ENCODE data around the gene BCKDK.

BCKDK gene

DNA sequence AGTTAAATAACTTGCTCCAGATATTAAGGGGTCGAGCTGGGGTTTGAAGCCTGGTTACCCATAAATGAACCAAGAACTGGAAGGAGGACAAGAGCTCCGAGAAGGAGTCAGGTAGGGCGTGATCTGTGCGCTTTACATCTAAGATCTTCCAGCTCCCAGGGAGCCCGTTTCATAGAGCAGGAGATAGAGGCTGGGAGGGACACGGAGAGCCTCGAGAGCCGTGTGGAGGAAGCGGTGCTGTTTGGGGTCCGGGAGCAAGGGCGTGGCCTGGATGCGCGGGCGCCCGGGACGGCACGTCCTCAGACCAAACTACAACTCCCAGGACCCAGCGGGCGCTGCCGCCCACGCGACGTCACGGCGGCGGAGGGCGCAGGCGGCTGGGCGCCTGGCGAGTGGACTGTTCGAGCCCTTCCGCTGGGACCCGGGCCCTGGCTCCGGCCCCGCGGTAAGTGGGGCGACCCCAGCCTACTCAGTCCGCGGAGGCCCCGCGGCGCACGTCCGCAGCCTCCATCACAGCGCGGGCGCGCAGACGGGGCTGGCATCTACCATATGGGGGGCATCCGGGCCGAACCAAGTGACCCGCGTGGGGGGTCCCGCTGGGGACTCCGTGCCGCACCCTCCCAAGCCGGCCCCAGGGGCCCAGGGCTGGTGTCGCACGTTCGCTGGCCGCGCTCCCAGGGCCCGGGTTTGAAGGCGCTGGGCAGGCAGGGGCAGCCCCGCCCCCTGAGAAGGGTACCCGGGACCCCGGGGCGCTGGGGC, at the start of gene BCKDK:
Gene BCKDK (plus strand): TSS at position 352 of the 759 bp plus-strand sequence. CDS start 838 bp downstream, outside the sequence.
- peak within 1 kb of the TSS; percentile 81 for H3K4me3 ChIP-seq (ENCODE audit: low read length)
- no peak for TF ChIP-seq ZNF274 (IDR thresholded peaks at IDR 0.05; ENCODE audit: low read depth, low read length)

GRCh38 chr16:31061126-31061812, 46.9 kb upstream of the BCKDK start:
- H3K4me3 ChIP-seq (ENCODE audit: low read length) = no peak overlapping the region
- no peak for TF ChIP-seq ZNF274 (IDR thresholded peaks at IDR 0.05; ENCODE audit: low read depth, low read length)

- H3K4me3 ChIP-seq (ENCODE audit: low read length) = no peak overlapping the region
- no peak for TF ChIP-seq ZNF274 (IDR thresholded peaks at IDR 0.05; ENCODE audit: low read depth, low read length)
Measured at GRCh38 chr16:31061813-31062440, 46.3 kb upstream of the BCKDK start.

DNA sequence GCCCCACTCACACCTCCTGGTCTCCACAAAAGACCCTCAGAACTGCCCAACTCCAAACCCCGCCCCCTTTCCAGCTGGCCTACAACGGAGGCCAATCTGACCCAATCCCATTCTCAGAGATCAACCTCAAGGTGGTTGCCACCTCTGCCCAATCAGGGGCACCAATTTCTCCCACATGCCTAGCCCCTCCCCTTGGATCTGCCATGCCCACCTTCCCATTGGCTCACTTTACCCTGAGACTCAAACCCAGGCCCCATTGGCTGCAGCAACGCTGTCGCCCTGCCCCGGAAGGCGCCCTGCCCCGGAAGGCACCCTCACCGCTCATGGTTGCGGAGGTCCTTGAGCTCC, 44.7 kb upstream of the BCKDK start:
- TF ChIP-seq ZNF274 (IDR thresholded peaks at IDR 0.05; ENCODE audit: low read depth, low read length) = no peak
- no peak overlapping the region for H3K4me3 ChIP-seq (ENCODE audit: low read length)

- no peak for TF ChIP-seq ZNF274 (IDR thresholded peaks at IDR 0.05; ENCODE audit: low read depth, low read length)
- no peak overlapping the region for H3K4me3 ChIP-seq (ENCODE audit: low read length)
Measured at GRCh38 chr16:31063843-31064611, 44.2 kb upstream of the BCKDK start.

- H3K4me3 ChIP-seq (ENCODE audit: low read length) = no peak overlapping the region
- TF ChIP-seq ZNF274 (IDR thresholded peaks at IDR 0.05; ENCODE audit: low read depth, low read length) = no peak
Measured at GRCh38 chr16:31064882-31065461, 43.2 kb upstream of the BCKDK start.

- TF ChIP-seq ZNF274 (IDR thresholded peaks at IDR 0.05; ENCODE audit: low read depth, low read length) = no peak
- H3K4me3 ChIP-seq (ENCODE audit: low read length) = no peak overlapping the region
Measured at GRCh38 chr16:31067342-31067741, 40.8 kb upstream of the BCKDK start.

DNA sequence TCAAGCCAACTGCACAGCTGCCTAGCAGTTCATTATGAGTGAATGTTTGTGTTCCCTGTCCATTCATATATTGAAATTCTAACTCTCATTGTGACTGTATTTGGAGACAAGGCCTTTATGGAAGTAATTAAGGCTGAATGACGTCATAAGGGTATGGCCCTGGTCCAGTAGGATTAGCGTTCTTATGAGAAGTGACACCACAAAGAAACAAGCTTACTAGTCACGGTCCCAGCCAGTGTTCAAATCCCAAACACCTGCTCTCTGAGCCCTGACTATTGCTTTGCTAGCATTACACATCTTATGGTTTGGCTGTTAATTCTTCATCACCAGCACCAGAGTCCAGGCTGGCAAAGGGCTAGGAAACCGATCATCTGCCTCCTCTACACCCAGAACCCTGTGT, 36.3 kb upstream of the BCKDK start:
- peak overlapping the region; percentile 89 for H3K4me3 ChIP-seq (ENCODE audit: low read length)
- TF ChIP-seq ZNF274 (IDR thresholded peaks at IDR 0.05; ENCODE audit: low read depth, low read length) = no peak

DNA sequence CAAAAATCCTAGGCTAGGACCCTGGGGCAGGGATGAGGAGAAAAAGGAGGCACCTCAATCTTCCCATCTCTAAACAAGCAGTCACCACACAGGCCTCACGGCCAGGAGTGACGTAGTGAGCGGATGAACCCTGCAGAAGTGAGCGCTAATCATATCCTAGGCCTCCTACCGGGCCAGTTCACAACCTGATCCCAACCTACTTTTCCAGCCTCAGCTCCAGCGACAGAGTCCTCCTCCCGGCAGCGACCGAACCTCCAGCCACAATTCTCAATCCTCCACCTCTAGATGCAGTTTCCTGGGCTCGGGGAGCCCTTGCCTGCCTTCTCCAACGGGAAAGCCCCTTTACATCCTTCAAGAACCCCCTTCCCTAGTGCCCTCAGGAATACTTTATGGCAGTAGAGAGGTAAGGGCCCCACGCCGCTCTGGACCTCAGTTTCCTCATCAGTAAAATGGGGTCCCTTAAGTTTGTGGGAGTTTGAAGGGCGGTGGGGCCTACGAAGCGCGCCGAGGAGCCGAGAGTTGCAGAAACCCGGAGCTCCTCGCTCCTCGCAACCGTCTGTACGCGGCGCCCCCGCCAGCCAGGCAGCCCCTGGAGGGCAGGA, 35.5 kb upstream of the BCKDK start:
- H3K4me3 ChIP-seq (ENCODE audit: low read length) = peak overlapping the region; percentile 89
- TF ChIP-seq ZNF274 (IDR thresholded peaks at IDR 0.05; ENCODE audit: low read depth, low read length) = no peak

GRCh38 chr16:31073142-31073969, 34.8 kb upstream of the BCKDK start:
- no peak for TF ChIP-seq ZNF274 (IDR thresholded peaks at IDR 0.05; ENCODE audit: low read depth, low read length)
- peak overlapping the region; percentile 89 for H3K4me3 ChIP-seq (ENCODE audit: low read length)

- TF ChIP-seq ZNF274 (IDR thresholded peaks at IDR 0.05; ENCODE audit: low read depth, low read length) = no peak
Measured at GRCh38 chr16:31073970-31074813, 34.0 kb upstream of the BCKDK start, which contains the start of the genes ZNF646 and ZNF668. ZNF646 (plus strand) TSS chr16:31074422; CDS start chr16:31076325, 1,903 bp downstream. ZNF668 (minus strand) TSS chr16:31074240; CDS start chr16:31064459, 9,781 bp downstream.

DNA sequence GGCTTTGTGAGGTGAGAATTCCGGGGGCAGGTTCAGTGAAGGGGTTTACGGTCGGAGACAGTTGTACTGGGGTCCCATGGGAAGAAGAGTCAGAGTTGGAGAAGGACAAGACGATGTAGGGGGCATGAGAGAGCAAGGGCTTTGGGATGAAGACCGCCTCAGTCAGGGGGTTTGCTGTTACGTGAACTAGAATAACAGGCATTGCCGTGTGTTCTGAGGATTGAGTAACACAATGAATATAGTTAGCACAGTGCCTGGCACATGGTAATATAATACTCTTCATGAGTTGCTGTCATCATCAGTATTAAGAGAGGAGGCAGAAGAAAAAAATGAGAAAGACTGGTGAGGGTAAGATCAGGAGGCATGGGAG, 33.4 kb upstream of the BCKDK start:
- peak overlapping the region; percentile 96 for H3K4me3 ChIP-seq (ENCODE audit: low read length)
- no peak for TF ChIP-seq ZNF274 (IDR thresholded peaks at IDR 0.05; ENCODE audit: low read depth, low read length)

More at GRCh38 chr16:31073970-31074813, 34.0 kb upstream of the BCKDK start, which contains the start of the genes ZNF646 and ZNF668:
- peak within 1 kb of the TSS; percentile 96 for H3K4me3 ChIP-seq (ENCODE audit: low read length)
